Brain microvascular endothelial cell (primary cell): ENCODE results near the gene RHBDD1.

Source experiments
- DNase-seq: peaks from one replicate; pipeline ENCODE4 v3.0.0-alpha.2; 2020
- H3K27ac ChIP-seq: fragments of 250-450 bp; sonication (Bioruptor Pico); 2 replicates; pipeline ENCODE4 v1.5.1; 2020; ENCODE audit warnings: mild to moderate bottlenecking, moderate library complexity
- H3K27me3 ChIP-seq: fragments of 250-450 bp; sonication (Bioruptor Pico); replicated peaks from 2 replicates; pipeline ENCODE4 v1.5.1; 2020; ENCODE audit warnings: mild to moderate bottlenecking
- H3K36me3 ChIP-seq: fragments of 250-450 bp; sonication (Bioruptor Pico); replicated peaks from 2 replicates; pipeline ENCODE4 v1.5.1; 2020; ENCODE audit warnings: mild to moderate bottlenecking
- H3K4me3 ChIP-seq: 2 replicates; pipeline ENCODE4 v1.5.1; 2011; ENCODE audit warnings: low read depth, mild to moderate bottlenecking, control low read depth, low read length, moderate library complexity
- CTCF ChIP-seq: IDR thresholded peaks from 2 replicates; pipeline ENCODE4 v1.5.1; 2011; ENCODE audit warnings: low read depth, mild to moderate bottlenecking, moderate library complexity, low read length, control low read depth, inconsistent platforms; ENCODE audit errors: missing control alignments
- in situ Hi-C: cut with HindIII; loops from 2 replicates; pipeline ENCODE4 v1.10.0; 2017; ENCODE audit warnings: low sequenced_read_pairs, low pct_ligation_motif_present

Gene RHBDD1

DNA sequence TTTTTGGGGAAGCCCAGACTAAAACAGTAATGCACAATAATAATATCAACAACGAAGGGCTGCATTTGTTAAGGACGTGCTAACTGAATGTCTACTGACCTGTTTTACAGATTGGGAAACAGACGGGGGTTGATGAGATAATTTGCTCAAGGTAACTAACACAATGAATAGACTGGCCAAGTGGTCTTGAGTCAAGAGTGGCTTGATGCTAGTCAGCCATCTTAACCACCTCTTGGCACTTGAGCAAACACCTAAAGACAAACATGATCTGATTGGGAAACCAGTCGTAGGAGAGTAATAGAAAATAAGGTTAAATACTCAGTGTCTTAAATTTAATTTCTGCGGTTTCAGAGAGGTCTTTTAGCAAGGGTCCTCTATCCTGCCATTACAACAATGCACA is 14.2 kb downstream of the RHBDD1 start:
- H3K27me3 ChIP-seq = no peaks in the 10 kb centered on the region
- TF ChIP-seq CTCF = no peak
- no peak overlapping the region for H3K4me3 ChIP-seq
- H3K36me3 ChIP-seq = no peaks in the 10 kb centered on the region
- no peak for DNase-seq
- in situ Hi-C loops = no loop called here
- no peak overlapping the region for H3K27ac ChIP-seq

- no peaks in the 10 kb centered on the region for H3K27me3 ChIP-seq
- in situ Hi-C loops = no loop called here
Observed at GRCh38 chr2:226855787-226856186, 19.9 kb downstream of the RHBDD1 start.

GRCh38 chr2:226860087-226860486 is 24.2 kb downstream of the RHBDD1 start:
- in situ Hi-C loops = no loop called here
- Histone ChIP-seq H3K4me3 (no peak overlapping the region), H3K27me3 (no peaks in the 10 kb centered on the region), H3K36me3 (no peaks in the 10 kb centered on the region), H3K27ac (no peak overlapping the region)
- no peak for TF ChIP-seq CTCF
- DNase-seq = no peak

More at GRCh38 chr2:226855787-226856186, 19.9 kb downstream of the RHBDD1 start:
- Histone ChIP-seq H3K4me3 (no peak overlapping the region), H3K27ac (no peak overlapping the region), H3K36me3 (no peaks in the 10 kb centered on the region)
- no peak for DNase-seq
- no peak for TF ChIP-seq CTCF

GRCh38 chr2:226862623-226863022 is 26.8 kb downstream of the RHBDD1 start:
- TF ChIP-seq CTCF = no peak

DNA sequence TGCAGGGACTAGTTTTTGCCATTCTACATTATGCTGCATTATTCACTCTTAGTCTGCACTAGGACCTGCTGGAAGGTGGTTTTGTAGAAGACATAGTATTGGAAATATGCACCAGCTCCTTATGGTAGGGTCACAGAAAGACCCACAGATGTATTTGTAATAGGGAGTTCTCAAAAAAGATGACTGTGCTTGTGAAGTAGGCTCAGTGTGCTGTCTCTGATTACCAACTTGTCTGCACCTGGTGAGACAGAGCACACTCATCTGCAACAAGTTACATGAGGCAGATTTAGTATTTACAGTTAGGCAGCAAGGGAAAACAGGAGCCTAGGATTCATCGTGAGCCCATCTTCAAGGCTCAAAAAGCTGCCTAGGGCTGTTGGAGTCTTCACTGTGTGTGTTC is 29.4 kb downstream of the RHBDD1 start:
- Histone ChIP-seq H3K27me3 (no peaks in the 10 kb centered on the region), H3K36me3 (no peaks in the 10 kb centered on the region), H3K4me3 (no peak overlapping the region), H3K27ac (no peak overlapping the region)
- in situ Hi-C loops = no loop called here
- no peak for TF ChIP-seq CTCF
- no peak for DNase-seq

More at GRCh38 chr2:226862623-226863022, 26.8 kb downstream of the RHBDD1 start:
- no peaks in the 10 kb centered on the region for H3K36me3 ChIP-seq
- no peak for DNase-seq
- in situ Hi-C loops = no loop called here
- H3K27me3 ChIP-seq = no peaks in the 10 kb centered on the region
- no peak overlapping the region for H3K4me3 ChIP-seq
- H3K27ac ChIP-seq = no peak overlapping the region

- Histone ChIP-seq H3K4me3 (no peak overlapping the region), H3K27me3 (no peaks in the 10 kb centered on the region), H3K36me3 (no peaks in the 10 kb centered on the region), H3K27ac (no peak overlapping the region)
- in situ Hi-C loops = no loop called here
- TF ChIP-seq CTCF = no peak
- DNase-seq = no peak
Observed at GRCh38 chr2:226865710-226866109, 29.9 kb downstream of the RHBDD1 start.
